Activated naive CD8-positive, alpha-beta T cell treated with anti-CD3 and anti-CD28 coated beads, Interleukin-2, amount 50 U/mL, for 16 hours (primary cell): ENCODE data around the gene PDS5A.
"Not testable (repeated sequence)": the region's sequence is repeated elsewhere in the genome, so short reads cannot be mapped to it uniquely, and the experiment has no call there.

Experiments
- DNase-seq: peaks from one replicate; pipeline ENCODE4 v3.0.0-alpha.2; 2020; ENCODE audit warnings: low read depth, low spot score

The PDS5A gene

DNA sequence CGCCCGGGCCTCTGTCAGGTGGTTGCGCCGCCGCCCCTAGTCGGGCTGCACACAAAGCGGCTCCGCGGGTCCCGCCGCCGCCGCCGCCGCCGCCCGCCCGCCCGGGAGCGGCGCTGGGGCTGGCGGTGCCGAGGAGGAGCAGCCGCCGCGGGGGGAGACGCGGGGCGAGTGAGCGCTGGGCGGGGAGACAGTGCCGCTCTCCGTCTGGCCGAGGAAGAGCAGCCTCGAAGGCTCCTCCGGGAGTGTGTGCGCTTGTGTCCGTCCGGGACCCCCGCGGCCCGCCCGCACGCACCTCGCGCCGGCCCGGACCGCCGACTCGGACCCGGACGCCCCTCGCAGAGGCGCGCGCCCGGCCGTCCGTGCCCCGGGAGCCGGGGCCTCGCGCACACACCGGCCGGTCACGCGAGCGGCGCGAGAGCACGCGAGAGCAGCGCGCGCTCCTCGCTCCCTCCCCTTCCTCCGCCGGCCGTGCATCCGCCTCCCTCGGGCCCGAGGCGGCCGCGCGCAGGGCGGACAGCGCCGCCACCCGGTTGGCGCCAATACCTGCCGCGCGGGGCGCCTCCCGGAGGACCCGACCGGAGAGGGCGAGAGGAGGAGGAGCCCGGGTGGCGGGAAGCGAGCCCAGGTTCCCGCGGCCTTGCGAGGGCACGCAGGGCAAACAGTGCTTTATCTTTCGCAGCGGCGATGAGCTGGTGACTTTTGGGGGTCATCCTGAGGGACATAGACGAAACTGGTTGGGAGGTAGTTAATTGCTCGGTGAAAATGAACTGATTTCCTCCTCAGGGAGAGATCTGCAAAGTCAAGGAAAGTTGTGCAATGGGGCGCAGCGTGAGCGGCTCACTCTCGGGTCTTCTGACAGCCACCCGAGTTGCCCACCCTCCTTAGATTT, at the start of gene PDS5A:
Gene PDS5A, minus strand, starts transcription at position 423 of the 889 bp plus-strand sequence. CDS start 1,334 bp downstream, outside the sequence.
- peak; percentile 72 for DNase-seq

DNA sequence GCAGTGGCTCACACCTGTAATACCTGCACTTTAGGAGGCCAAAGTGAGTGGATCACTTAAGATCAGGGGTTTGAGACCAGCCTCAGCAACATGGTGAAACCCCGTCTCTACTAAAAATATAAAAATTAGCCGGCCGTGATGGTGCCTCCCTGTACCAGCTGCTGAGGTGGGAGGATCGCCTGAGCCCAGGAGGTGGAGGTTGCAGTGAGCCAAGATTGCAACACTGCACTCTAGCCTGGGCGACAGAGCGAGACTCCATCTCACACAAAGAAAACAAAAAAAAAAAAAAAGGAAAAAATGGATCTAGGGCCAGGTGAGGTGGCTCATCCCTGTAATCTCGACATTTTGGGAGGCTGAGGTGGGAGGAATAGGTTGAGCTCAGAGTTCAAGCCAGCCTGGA, 46.3 kb upstream of the PDS5A start:
- DNase-seq = not testable (repeated sequence)

- not testable (repeated sequence) for DNase-seq
These were observed 43.4 kb upstream of the PDS5A start for GRCh38 chr4:40021116-40021515.

GRCh38 chr4:40020221-40020620, 42.5 kb upstream of the PDS5A start:
- DNase-seq = no peak

DNA sequence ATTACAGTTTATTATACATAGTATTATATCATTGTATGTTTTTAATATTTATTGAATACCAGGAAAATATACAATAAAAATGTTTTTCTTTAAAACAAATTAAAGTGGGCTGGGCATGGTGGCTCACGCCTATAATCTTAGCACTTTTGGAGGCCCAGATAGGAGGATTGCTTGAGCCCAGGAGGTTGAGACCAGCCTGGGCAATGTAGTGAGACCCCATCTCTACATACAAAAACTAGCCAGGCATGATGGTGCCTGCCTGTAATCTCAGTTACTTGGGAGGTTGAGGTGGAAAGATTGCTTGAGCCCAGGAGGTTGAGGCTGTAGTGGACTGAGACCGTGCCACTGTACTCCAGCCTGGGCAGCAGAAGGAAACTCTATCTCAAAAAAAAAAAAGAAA, 38.3 kb upstream of the PDS5A start:
- DNase-seq = no peak

- DNase-seq = no peak
These were observed 26.3 kb upstream of the PDS5A start for GRCh38 chr4:40003986-40004385.

GRCh38 chr4:40000711-40001110, 23.0 kb upstream of the PDS5A start:
- DNase-seq = no peak

DNA sequence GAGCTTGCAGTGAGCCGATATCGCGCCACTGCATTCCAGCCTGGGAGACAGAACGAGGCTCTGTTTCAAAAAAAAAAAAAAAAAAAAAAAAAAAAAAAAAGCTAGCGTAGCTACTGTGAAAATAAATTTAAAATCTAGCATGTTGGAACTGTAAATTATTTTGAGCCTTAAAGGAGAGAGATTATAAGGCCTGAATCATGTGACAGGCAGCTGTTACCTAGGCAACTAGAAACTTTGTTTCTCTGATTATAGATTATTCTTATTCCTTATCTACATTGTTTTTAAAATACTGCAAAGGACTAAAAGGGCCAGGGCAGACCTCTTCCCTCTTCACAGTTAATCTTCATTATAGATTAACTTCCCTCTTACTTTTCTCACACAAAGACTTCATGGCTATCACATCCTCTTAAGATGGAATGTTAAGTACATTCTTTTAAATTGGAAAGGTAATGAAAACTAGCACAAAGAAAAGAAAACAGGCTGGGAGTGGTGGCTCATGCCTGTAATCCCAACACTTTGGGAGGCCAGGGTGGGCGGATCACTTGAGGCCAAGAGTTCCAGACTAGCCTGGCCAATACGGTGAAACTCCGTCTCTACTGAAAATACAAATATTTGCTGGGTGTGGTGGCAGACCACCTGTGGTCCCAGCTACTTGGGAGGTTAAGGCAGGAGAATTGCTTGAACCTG, 21.1 kb upstream of the PDS5A start:
- no peak for DNase-seq

DNA sequence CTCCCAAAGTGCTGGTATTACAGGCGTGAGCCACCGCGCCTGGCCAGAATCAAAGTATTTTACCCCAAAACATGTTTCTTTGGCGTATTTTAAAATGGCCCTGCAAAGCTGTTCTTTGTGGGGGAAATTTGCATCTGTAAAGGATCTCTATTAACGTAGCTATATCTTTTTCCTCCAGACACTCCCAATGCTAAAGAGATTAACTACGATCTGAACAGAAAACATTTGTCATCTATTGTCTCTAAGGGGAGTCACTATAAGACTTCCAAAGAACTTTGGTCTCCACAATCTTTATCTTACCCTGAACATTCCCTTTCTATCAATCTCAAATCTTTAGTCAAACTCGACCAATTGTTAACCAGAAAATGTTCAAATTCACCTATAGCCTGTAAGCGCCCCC, 19.1 kb upstream of the PDS5A start:
- DNase-seq = no peak

- no peak for DNase-seq
These were observed 16.7 kb upstream of the PDS5A start for GRCh38 chr4:39994406-39994805.

DNA sequence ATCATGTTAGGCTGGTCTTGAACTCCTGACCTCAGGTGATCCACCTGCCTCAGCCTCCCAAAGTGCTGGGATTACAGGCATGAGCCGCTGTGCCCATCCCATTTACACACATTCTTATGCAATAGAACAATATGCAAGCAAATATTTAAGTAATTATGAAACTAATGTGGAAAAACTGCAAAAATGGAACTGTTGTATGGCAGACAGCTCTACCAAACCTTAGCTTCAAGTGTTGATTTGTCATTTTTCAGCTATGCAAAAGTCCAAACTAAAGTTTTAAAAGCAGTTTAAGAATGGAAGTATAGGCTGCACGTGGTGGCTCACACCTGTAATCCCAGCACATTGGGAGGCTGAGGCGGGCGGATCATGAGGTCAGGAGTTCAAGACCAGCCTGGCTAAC, 11.7 kb upstream of the PDS5A start:
- DNase-seq = not testable (repeated sequence)

GRCh38 chr4:39987485-39987884, 9.8 kb upstream of the PDS5A start:
- no peak for DNase-seq

DNA sequence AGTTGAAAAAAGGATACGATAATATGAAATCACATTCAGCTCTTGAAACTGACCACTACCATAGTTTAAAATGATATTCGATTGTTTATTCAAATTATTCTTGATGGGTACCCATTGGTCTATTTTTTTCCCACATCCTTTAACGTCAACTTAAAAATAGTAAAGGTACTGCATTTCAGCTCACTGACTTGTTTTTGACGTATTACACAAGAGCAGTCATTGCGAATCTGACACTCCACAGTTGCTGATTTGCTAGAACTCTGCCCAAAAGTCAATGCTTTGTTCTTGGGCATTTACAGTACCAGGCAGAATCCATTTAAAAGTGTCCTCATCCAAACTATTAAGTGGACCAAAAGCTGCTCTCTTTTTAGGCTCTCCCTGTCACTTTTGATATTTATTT, 1.2 kb upstream of the PDS5A start:
- no peak for DNase-seq

DNA sequence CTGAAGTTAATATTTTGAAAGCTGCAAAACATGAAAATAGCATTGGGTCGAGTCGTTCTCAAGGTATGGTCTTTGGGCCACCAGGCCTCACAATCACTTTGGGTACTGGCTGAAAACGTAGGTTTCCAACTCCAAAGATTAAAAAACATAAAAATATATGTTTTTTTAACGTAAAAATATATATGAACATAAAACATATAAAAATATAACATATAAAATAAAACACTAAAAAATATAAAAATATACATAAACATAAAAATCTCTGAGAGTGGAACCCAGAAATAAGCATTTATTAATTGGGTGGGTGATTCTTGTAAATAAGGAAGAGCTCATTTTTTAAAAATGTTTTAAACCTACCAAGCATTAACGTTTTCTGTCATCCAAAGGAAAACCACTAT, 666 bp upstream of the PDS5A start:
- DNase-seq = no peak

GRCh38 chr4:39976945-39977488, 694 bp downstream of the PDS5A start:
- no peak for DNase-seq

DNA sequence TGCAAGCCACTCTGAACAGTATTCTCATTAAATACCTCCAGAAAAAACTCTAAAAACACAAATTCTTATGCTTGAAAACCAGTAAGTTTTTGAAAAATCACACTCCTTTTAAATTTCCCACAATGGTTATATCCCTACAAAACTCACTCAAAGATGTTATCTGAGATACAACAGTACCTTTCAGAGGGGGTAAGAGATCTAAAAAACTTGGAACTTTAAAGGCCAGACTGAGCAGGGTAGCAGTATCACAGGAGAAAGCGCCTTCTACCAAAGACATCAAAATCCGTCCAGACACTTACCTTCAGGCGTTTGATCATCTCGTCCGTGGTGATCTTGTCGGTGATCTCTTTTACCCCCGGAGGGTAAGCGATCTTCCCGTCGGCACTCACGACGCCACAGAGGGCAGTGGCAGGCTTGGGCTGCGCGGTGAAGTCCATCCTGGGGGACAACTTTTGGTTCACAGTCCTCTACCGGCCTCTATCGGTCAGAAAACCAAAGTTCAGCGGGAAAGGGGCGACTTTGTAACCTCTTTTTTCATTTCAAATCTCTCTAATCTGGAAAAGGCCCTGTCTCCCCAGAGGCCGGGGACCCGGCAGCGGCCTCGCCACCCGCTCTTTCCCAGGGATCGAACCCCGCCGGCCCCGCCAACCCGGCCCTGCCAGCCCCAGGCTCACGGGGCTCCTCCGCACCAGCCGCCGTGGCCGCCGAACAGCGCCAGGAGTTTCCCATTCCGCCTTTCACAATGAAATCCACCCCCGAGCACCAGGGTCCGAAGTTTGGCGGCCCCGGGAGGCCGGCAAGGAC, 1.4 kb downstream of the PDS5A start:
- peak; percentile 31 for DNase-seq

- no peak for DNase-seq
These were observed 2.1 kb downstream of the PDS5A start for GRCh38 chr4:39975488-39976089.

DNA sequence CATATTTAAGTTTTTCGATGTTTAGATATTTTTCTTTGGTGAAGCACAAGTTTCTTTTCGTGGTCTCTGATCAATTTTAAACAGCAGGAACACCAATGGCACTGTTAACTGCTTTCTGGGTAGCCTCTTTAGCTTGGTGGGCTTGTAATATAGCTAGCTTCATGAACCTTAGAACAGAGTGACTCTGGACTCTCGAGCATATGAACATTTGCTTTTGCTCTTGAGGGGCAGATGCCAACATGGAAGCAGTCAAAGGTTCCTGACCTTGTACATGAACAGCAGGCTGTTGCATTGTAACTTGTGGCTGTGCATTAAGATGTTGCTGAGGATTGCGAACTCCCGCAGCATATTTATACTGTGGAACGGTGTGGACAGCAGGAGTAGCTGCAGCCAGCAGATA, 4.7 kb downstream of the PDS5A start:
- not testable (repeated sequence) for DNase-seq

DNA sequence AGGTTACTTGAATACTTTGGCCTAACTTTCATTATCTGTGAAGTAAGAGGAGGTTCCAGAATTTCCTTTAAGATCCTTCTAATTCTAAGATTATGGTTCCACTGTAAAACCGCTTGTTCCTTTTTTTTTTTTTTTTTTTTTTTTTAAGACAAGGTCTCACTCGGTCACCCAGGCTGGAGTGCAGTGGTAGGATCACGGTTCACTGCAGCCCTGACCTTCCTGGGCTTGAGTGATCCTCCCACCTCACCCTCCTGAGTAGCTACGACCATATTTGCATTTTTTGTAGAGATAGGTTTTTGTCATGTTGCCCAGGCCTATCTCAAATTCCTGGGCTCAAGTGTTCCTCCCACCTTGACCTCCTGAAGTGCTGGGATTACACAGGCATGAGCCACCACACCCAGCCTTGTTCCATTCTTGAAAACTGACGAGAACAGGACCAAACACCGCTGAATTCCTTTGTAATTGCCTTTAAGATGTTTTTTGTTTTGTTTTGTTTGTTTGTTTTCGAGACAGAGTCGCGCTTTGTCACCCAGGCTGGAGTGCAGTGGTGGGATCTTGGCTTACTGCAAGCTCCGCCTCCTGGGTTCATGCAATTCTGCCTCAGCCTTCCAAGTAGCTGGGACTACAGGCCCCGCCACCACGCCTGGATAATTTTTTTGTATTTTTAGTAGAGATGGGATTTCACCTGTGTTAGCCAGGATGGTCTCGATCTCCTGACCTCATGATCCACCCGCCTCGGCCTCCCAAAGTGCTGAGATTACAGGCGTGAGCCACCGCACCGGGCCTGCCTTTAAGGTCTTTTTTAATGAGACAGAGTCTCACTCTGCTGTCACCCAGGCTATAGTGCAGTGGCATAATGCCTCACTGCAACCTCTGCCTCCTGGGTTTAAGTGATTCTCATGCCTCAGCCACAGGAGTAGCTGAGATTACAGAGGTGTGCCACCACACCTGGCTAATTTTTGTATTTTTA, 6.8 kb downstream of the PDS5A start:
- no peak for DNase-seq

DNA sequence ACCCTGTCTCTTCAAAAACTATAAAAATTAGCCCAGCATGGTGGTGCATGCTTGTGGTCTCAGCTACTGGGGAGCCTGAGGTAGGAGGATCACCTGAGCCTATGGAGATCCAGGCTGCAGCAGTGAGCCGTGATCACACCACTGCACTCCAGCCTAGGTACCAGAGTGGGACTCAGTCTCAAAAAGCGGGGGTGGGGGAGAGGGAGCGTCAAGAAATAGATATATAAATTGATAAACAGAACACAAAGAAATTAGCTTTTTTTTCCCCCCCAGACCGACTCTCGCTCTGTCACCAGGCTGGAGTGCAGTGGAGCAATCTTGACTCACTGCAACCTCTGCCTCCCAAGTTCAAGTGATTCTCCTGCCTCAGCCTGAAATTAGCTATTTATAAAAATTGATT, 14.1 kb downstream of the PDS5A start:
- no peak for DNase-seq
